GM18867 (cell line): ENCODE results near the gene PIGC.

ENCODE experiments used
- ATAC-seq: cut with Tn5 transposase; IDR thresholded peaks from one replicate; pipeline ENCODE4 v1.9.1; 2021; ENCODE audit warnings: mild to moderate bottlenecking, moderate library complexity; ENCODE audit not compliant: unreplicated experiment

The PIGC gene

GRCh38 chr1:172431721-172432192 is 12.1 kb downstream of the PIGC start:
- ATAC-seq, result no peak

DNA sequence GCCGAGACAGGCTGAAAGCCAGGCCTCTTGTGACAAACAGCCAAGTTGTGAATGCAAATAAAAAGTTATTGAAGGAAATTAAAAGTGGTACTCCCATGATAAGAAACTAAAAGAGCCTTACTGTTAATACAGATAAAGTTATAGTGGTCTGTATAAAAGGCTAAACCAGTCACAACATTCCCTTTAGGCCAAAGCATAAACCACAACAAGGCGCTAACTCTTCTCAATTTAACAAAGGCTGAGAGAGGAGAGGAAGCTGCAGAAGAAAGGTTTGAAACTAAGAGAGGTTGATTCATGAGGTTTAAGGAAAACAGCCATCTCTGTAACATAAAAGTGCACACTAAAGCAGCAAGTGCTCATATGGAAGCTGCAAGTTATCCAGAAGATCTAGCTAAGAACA is 12.7 kb downstream of the PIGC start:
- no peak for ATAC-seq

- no peak for ATAC-seq
These were observed 13.8 kb downstream of the PIGC start for GRCh38 chr1:172430128-172430454.

- no peak for ATAC-seq
These were observed 14.3 kb downstream of the PIGC start for GRCh38 chr1:172429331-172430127.

DNA sequence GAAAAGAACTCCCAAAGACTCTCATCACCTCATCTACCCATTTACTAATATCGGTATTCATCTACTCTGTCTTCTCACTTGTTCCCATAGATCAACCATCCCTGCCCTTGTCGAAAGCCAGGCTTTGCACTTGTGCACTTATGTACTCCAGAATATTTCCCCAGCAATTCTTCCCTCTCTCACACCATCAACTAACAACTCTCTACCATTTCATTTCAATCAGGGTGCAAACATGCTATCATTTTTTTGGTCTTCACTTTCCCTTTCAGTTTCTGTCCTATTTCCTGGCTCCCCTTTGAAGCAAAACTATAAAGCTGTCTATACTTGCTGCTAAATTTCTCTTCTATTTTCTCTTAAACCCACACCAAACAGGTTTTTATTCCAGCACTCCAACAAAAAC is 16.7 kb downstream of the PIGC start:
- no peak for ATAC-seq

GRCh38 chr1:172425339-172425738 is 18.5 kb downstream of the PIGC start:
- ATAC-seq, result no peak

DNA sequence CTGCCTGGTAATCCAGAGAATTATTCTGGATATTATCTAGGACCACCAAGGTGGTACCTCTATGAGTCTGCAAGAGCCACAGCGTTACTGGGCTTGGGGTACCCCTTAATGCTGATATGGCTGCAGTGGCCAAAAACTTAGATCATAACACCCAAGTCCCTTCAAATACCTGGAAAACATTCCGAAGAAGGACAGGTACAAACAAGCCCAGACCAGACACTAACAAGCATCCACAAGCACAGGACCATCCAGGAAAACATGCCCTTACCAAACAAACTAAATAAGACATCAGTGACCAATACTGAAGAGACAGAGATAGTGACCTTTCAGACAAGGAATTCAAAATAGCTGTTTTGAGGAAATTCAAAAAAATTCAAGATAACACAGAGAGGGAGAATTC is 20.5 kb downstream of the PIGC start:
- ATAC-seq, result no peak

GRCh38 chr1:172421974-172422604 is 21.8 kb downstream of the PIGC start:
- no peak for ATAC-seq

DNA sequence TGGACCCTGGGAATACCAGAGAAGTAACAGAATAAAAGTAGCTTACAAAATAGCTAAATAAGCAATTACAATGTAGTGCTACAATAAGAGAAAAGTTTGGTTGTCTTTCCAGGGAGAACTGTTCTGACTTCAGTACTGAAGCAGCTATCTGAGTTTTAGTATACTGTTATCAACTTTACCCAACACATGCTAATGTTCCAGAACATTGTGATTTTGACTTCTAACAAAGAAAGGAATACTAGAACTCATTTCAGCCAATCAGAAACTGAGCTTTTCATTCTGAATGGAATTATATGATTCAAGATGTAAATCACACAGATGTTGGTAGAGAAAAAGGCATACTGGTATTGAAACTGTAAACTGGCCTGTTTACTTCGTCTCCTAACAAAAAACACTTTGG is 23.5 kb downstream of the PIGC start, which contains the start of gene C1orf105:
Gene C1orf105, plus strand, starts transcription at position 301 of the 400 bp plus-strand sequence. CDS start 201 bp downstream, outside the sequence.
- no peak for ATAC-seq

- ATAC-seq, result no peak
These were observed 26.3 kb downstream of the PIGC start for GRCh38 chr1:172417557-172417956.

DNA sequence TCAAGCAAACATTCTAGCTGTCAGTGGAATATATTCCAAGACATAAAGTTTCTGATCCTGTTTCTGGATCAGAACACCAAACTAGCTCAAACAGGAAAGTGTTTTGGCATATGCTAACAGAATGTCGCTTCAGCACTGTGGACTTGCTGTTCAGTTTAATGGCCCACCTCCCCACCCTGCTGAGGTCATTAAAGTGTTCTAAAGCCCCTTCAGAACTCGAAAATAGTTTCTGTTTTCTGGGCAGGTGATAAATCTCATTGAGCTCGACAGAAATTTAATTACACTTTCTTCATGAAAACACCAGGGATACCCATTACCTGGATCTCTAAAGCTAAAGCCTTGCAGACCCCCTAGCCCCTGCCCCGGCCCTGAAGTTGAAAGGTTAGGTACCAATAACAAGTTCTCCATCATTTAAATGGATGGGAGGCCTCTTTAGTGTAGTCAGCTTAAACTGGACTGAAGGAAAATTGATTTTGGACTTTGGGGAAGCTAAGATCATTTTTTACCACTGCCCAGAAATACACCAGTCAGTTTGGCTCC is 27.3 kb downstream of the PIGC start:
- ATAC-seq, result no peak

GRCh38 chr1:172414331-172414730 is 29.5 kb downstream of the PIGC start:
- ATAC-seq, result no peak

GRCh38 chr1:172411791-172412338 is 32.0 kb downstream of the PIGC start:
- peak; percentile 83 for ATAC-seq

GRCh38 chr1:172410027-172410426 is 33.8 kb downstream of the PIGC start:
- no peak for ATAC-seq

- no peak for ATAC-seq
These were observed 34.9 kb downstream of the PIGC start for GRCh38 chr1:172408958-172409357.

- no peak for ATAC-seq
These were observed 36.9 kb downstream of the PIGC start for GRCh38 chr1:172406968-172407367.

- no peak for ATAC-seq
These were observed 38.0 kb downstream of the PIGC start for GRCh38 chr1:172405912-172406311.

DNA sequence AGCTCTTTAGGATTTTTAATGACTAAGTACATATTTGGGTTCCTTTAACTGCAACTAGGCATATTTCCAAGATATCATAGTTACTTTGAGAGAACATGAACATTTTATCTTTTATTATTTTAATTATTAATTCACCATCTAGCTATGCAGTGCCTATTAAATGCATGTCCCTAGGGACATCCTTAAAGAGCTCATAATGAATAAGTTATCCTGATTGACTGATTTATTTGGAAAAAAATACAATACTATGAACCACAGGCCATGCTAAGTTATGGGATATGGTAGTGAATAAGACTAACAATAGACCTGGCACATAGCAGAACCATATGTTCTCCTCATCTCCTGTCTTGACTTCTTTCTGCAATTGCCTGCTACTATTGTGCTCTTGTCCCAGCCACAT is 39.7 kb downstream of the PIGC start:
- ATAC-seq, result no peak

- ATAC-seq, result no peak
These were observed 40.8 kb downstream of the PIGC start for GRCh38 chr1:172402878-172403569.

DNA sequence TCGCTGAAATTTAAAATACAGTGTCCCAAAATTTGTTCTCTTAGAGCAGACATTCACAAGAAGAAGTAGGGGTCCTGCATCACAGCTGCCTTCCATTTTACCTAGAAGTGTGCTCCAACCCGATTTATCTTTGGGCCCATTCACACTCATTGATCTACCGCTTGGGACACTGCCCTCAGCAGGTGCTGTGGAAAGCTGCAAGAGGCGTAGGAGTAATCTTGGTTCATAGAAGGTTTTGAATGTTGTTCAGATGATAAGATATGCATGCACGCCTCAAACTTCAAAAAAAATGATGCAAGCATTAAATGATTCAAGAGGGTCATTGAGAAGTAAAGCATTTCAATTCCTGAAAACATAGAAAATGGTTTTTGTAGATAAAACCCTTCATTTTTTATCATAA is 42.0 kb downstream of the PIGC start:
- ATAC-seq, result no peak

GRCh38 chr1:172401477-172401876 is 42.4 kb downstream of the PIGC start:
- ATAC-seq, result no peak
